Ovary (tissue), 9 donors: ENCODE measurements around the gene PXT1. TPM values are rescaled to one million over a fixed set of nuclear protein-coding genes. Genes with fewer than 3 reads are reported as not detected.

Experiments used
- DNase-seq, 5 donors: peaks; one replicate each; pipeline ENCODE4 v3.0.0-alpha.2; 2019 to 2020
- H3K27ac ChIP-seq, 2 donors: fragments of 200-600 bp; one replicate each; pipeline versions ENCODE4 v1.5.1 to v1.8.0; 2019 to 2022
- H3K27me3 ChIP-seq: fragments of 200-600 bp; one replicate; pipeline ENCODE4 v1.8.0; 2022
- H3K36me3 ChIP-seq: fragments of 200-600 bp; sonication (generic); one replicate; pipeline ENCODE4 v1.5.1; 2019
- H3K4me1 ChIP-seq: one replicate; pipeline ENCODE4 v1.8.1; 2013; ENCODE audit warnings: mild to moderate bottlenecking, moderate library complexity; ENCODE audit not compliant: insufficient read depth
- H3K4me3 ChIP-seq: fragments of 200-600 bp; sonication (generic); one replicate; pipeline ENCODE4 v1.5.1; 2017
- H3K9me3 ChIP-seq, 2 donors: fragments of 200-600 bp in 1 of 2; sonication (generic) in 1 of 2; one replicate each; pipeline versions ENCODE4 v1.5.1 to v1.8.1; 2013 to 2019; ENCODE audit warnings: mild to moderate bottlenecking in 1 of 2, moderate library complexity in 1 of 2
- CTCF ChIP-seq, 3 donors: fragments of 450-650 bp in 2 of 3; fragments of 200-600 bp in 1 of 3; IDR thresholded peaks; one replicate each; pipeline versions ENCODE4 v1.5.1 to v1.8.0; 2016 to 2022; ENCODE audit warnings: antibody characterized with exemption in 3 of 3, mild to moderate bottlenecking in 1 of 3
- EP300 ChIP-seq: sonication (generic); formaldehyde crosslinking; IDR thresholded peaks from one replicate; pipeline ENCODE4 v1.6.1; 2017; ENCODE audit warnings: antibody characterized with exemption
- POLR2A ChIP-seq: fragments of 450-650 bp; IDR thresholded peaks from one replicate; pipeline ENCODE4 v1.6.1; 2017; ENCODE audit warnings: antibody characterized with exemption, mild to moderate bottlenecking, moderate library complexity
- WGBS, 3 donors: extraction: QIAGEN DNeasy Blood & Tissue Kit in 1 of 3; methylation state at CpG; one replicate each; pipeline versions ENCODE4 v1.1.5 to v1.1.7; 2013 to 2017; 5-methylcytosine and 5-hydroxymethylcytosine counted together
- intact Hi-C, 4 donors: fragments of 100-400 bp; cut with DNase I; formaldehyde crosslinking; loops; one replicate each; pipeline versions ENCODE4 v1.11.0 to v1.15.1; 2022 to 2023
- polyA plus RNA-seq, 2 donors: library from polyadenylated mRNA; stranded (reverse); fragments of 200-250 nt in 1 of 2; fragments of 350-450 nt in 1 of 2; fragmentation: Illumina TruSeq in 1 of 2; extraction: RNeasy Lipid Tissue Mini Kit (QIAGEN cat#74804) in 1 of 2; gene quantifications; one replicate each; pipeline ENCODE4 v1.2.3, GENCODE V29; 2013 to 2014
- total RNA-seq, 7 donors: library from RNA; depleted of rRNA in 2 of 7; stranded (reverse); fragments of >200 nt in 2 of 7; fragmentation: NEBNext Ultra II Directional in 3 of 7; extraction: Animal tissue kit (Norgen Biotek cat#: 25700) in 3 of 7; gene quantifications; one replicate each; pipeline versions ENCODE4 v1.1.0 to v1.2.4, GENCODE V29; 2016 to 2023
- donor health status: DM: no; HTN: no; CAD: no; lungs with moderate emphysema.
- donor health status: DM: no; HTN: no; CAD: no.
- donor health status: Bipolar disorder and iron deficiency.
- donor health status: DM: yes; HTN: yes; CAD: no.
- donor health status: DM: no; HTN: no; CAD: no.
- donor health status: DM: yes; HTN: yes; CAD: no.

Gene PXT1
- total and polyA plus RNA-seq, 9 donors, result not detected

GRCh38 chr6:36357872-36358225 is 84.8 kb downstream of the PXT1 start:
- WGBS, 3 donors, result 87 to 94% (median 91%) methylated on average over 3 of the region's 3 CpGs
- intact Hi-C loops, result loop anchor here in 1 of 4 donors (5.0 kb wide), 1 partner anchor 231 kb away; no protein-coding TSS in a partner anchor
- Histone ChIP-seq H3K27ac (no peak overlapping the region), H3K9me3 (no peaks in the 10 kb centered on the region), H3K4me1 (peaks cover 5% of the 10 kb centered on the region), H3K36me3 (no peaks in the 10 kb centered on the region), H3K4me3 (no peak overlapping the region), H3K27me3 (no peaks in the 10 kb centered on the region)
- TF ChIP-seq EP300 (no peak), CTCF (IDR thresholded peaks at IDR 0.05) (no peak), POLR2A (no peak)
- DNase-seq, result no peak

- no peak overlapping the region for H3K27ac ChIP-seq
- TF ChIP-seq EP300 (no peak), POLR2A (no peak), CTCF (IDR thresholded peaks at IDR 0.05) (no peak)
- peaks cover 7% of the 10 kb centered on the region for H3K4me1 ChIP-seq
- H3K36me3 ChIP-seq, result no peaks in the 10 kb centered on the region
- intact Hi-C loops, result loop anchor here in 1 of 4 donors (5.0 kb wide), 1 partner anchor 229 kb away; no protein-coding TSS in a partner anchor
- 64 to 69% (median 67%) methylated on average over 4 of the region's 4 CpGs for WGBS, 3 donors
- no peaks in the 10 kb centered on the region for H3K27me3 ChIP-seq
- no peaks in the 10 kb centered on the region for H3K9me3 ChIP-seq
- no peak for DNase-seq
- no peak overlapping the region for H3K4me3 ChIP-seq
These were observed 86.8 kb downstream of the PXT1 start for GRCh38 chr6:36355819-36356218.

GRCh38 chr6:36353411-36353915 is 89.2 kb downstream of the PXT1 start:
- intact Hi-C loops, result no loop called here
- Histone ChIP-seq H3K4me3 (no peak overlapping the region), H3K27ac (no peak overlapping the region), H3K27me3 (no peaks in the 10 kb centered on the region), H3K4me1 (peaks cover 8% of the 10 kb centered on the region), H3K9me3 (no peaks in the 10 kb centered on the region), H3K36me3 (no peaks in the 10 kb centered on the region)
- TF ChIP-seq CTCF (IDR thresholded peaks at IDR 0.05) (no peak), EP300 (no peak)
- WGBS, 3 donors, result 59 to 78% (median 69%) methylated on average over 4 of the region's 4 CpGs
- DNase-seq, result no peak

GRCh38 chr6:36352477-36353157 is 90.0 kb downstream of the PXT1 start:
- WGBS, 3 donors, result 88 to 96% (median 92%) methylated on average over 8 of the region's 8 CpGs
- TF ChIP-seq POLR2A (no peak), CTCF (IDR thresholded peaks at IDR 0.05) (no peak)
- no peak for DNase-seq
- no peak overlapping the region for H3K4me3 ChIP-seq
- H3K4me1 ChIP-seq, result peaks cover 6% of the 10 kb centered on the region
- no peak overlapping the region for H3K27ac ChIP-seq
- H3K27me3 ChIP-seq, result no peaks in the 10 kb centered on the region
- no peaks in the 10 kb centered on the region for H3K9me3 ChIP-seq
- no peaks in the 10 kb centered on the region for H3K36me3 ChIP-seq
- intact Hi-C loops, result no loop called here
